OCI-LY7 (cell line): ENCODE results near the gene KAZALD1.

Experiments used
- CTCF ChIP-seq: fragments of 200-600 bp; sonication (generic); conservative IDR thresholded peaks from 2 replicates; pipeline ENCODE4 v1.5.1; 2014; ENCODE audit warnings: mild to moderate bottlenecking, antibody characterized with exemption, low read length, moderate library complexity, mixed read lengths
- EZH2phosphoT487 ChIP-seq: fragments of 200-600 bp; sonication (generic); IDR thresholded peaks from 2 replicates; pipeline ENCODE4 v1.6.1; 2018; ENCODE audit warnings: low read depth, borderline replicate concordance, mild to moderate bottlenecking, mixed run types, antibody characterized with exemption, low read length, moderate library complexity, mixed read lengths

GRCh38 chr10:101112799-101113594 is 51.2 kb downstream of the KAZALD1 start:
- TF ChIP-seq EZH2phosphoT487 (no peak), CTCF (no peak)
